IMR-90 (cell line): ENCODE results near the gene PATJ. TPM values are rescaled to one million over a fixed set of nuclear protein-coding genes. Genes with fewer than 3 reads are reported as not detected.

Source experiments
- ATAC-seq: fragments of 200-7000 bp; cut with Tn5 transposase; 2 replicates; pipeline ENCODE4 v1.9.1; 2020; ENCODE audit warnings: low read depth, mild to moderate bottlenecking, moderate library complexity
- BruUV-seq: library from RNA; stranded (reverse); fragments of 400-500 nt; replicated peaks from 2 replicates; lab custom pipeline; 2021; lab: Mats Ljungman, UMichigan
- CTCF ChIA-PET: fragments of 300-600 bp; formaldehyde crosslinking; extraction: SDS; loops from one replicate; lab custom pipeline; 2021; ENCODE audit warnings: antibody characterized with exemption; lab: Yijun Ruan, JAX
- POLR2A ChIA-PET: fragments of 300-600 bp; sonication (Branson Sonifier 250); formaldehyde crosslinking; loops from one replicate; lab custom pipeline; 2022; ENCODE audit warnings: antibody characterized with exemption; ENCODE audit not compliant: unreplicated experiment; lab: Charles Lee
- DNase-seq: peaks from one replicate; pipeline ENCODE4 v3.0.0; 2013
- H2AFZ ChIP-seq: replicated peaks from 2 replicates; pipeline ENCODE3; 2013; ENCODE audit warnings: low read length, mild to moderate bottlenecking; ENCODE audit not compliant: poor library complexity
- H2AK5ac ChIP-seq: 2 replicates; pipeline ENCODE4 v1.6.1; 2013; ENCODE audit warnings: low read depth, low read length, inconsistent platforms
- H2AK9ac ChIP-seq: replicated peaks from 2 replicates; pipeline ENCODE3; 2013; ENCODE audit warnings: mild to moderate bottlenecking, low read depth, low read length, moderate library complexity; ENCODE audit not compliant: poor library complexity
- H2BK120ac ChIP-seq: 2 replicates; pipeline ENCODE4 v1.6.1; 2013; ENCODE audit warnings: low read depth, low read length, inconsistent platforms
- H2BK15ac ChIP-seq: 3 replicates; pipeline ENCODE4 v1.6.1; 2013; ENCODE audit warnings: low read depth, low read length, inconsistent platforms
- H2BK20ac ChIP-seq: 2 replicates; pipeline ENCODE4 v1.6.1; 2013; ENCODE audit warnings: low read depth, mild to moderate bottlenecking, inconsistent platforms, low read length, moderate library complexity
- H2BK5ac ChIP-seq: 2 replicates; pipeline ENCODE4 v1.6.1; 2013; ENCODE audit warnings: mild to moderate bottlenecking, low read depth, low read length, inconsistent platforms; ENCODE audit not compliant: poor library complexity, severe bottlenecking
- H3K14ac ChIP-seq: replicated peaks from 2 replicates; pipeline ENCODE4 v1.6.1; 2013; ENCODE audit warnings: low read depth, low read length, inconsistent platforms
- H3K18ac ChIP-seq: 2 replicates; pipeline ENCODE4 v1.6.1; 2013; ENCODE audit warnings: low read depth, low read length, control low read depth
- H3K23ac ChIP-seq: 2 replicates; pipeline ENCODE4 v1.6.1; 2013; ENCODE audit warnings: low read depth, low read length, inconsistent platforms
- H3K27ac ChIP-seq: 2 replicates; pipeline ENCODE4 v1.5.1; 2013; ENCODE audit warnings: mild to moderate bottlenecking, control low read depth, low read length; ENCODE audit not compliant: insufficient read depth
- H3K27me3 ChIP-seq: 2 replicates; pipeline ENCODE4 v1.6.1; 2013; ENCODE audit warnings: low read length; ENCODE audit not compliant: control insufficient read depth, insufficient read depth
- H3K36me3 ChIP-seq: 2 replicates; pipeline ENCODE4 v1.6.1; 2013; ENCODE audit warnings: low read length, mixed read lengths; ENCODE audit not compliant: control insufficient read depth, insufficient read depth
- H3K4ac ChIP-seq: 2 replicates; pipeline ENCODE4 v1.6.1; 2013; ENCODE audit warnings: low read depth, low read length, inconsistent platforms
- H3K4me1 ChIP-seq: 2 replicates; pipeline ENCODE4 v1.6.1; 2013; ENCODE audit warnings: low read length, mixed read lengths; ENCODE audit not compliant: control insufficient read depth, insufficient read depth
- H3K4me2 ChIP-seq: 2 replicates; pipeline ENCODE4 v1.6.1; 2013; ENCODE audit warnings: low read depth, mild to moderate bottlenecking, control low read depth, low read length, moderate library complexity
- H3K4me3 ChIP-seq: 2 replicates; pipeline ENCODE4 v1.5.1; 2013; ENCODE audit warnings: low read depth, mild to moderate bottlenecking, control low read depth, low read length, moderate library complexity; ENCODE audit not compliant: insufficient read depth
- H3K56ac ChIP-seq: 2 replicates; pipeline ENCODE4 v1.6.1; 2013; ENCODE audit warnings: low read length, inconsistent platforms; ENCODE audit not compliant: insufficient read depth; ENCODE audit errors: extremely low read depth
- H3K79me1 ChIP-seq, 2 experiments: 2 replicates each; pipeline ENCODE4 v1.6.1; 2013; ENCODE audit warnings: low read length in 2 of 2, inconsistent platforms in 1 of 2, low read depth in 1 of 2
- H3K9ac ChIP-seq: 2 replicates; pipeline ENCODE4 v1.6.1; 2013; ENCODE audit warnings: low read depth, low read length, control low read depth
- H3K9me1 ChIP-seq: 2 replicates; pipeline ENCODE4 v1.6.1; 2013; ENCODE audit warnings: low read length, inconsistent platforms; ENCODE audit not compliant: insufficient read depth
- H3K9me3 ChIP-seq: 2 replicates; pipeline ENCODE4 v1.6.1; 2013; ENCODE audit warnings: low read length; ENCODE audit not compliant: control insufficient read depth, insufficient read depth
- H4K20me1 ChIP-seq: 2 replicates; pipeline ENCODE4 v1.6.1; 2013; ENCODE audit warnings: low read length, inconsistent platforms; ENCODE audit not compliant: insufficient read depth
- H4K5ac ChIP-seq: 2 replicates; pipeline ENCODE4 v1.6.1; 2013; ENCODE audit warnings: mild to moderate bottlenecking, low read depth, low read length, control low read depth
- H4K8ac ChIP-seq, 2 experiments: 2 replicates each; pipeline ENCODE4 v1.6.1; 2013; ENCODE audit warnings: low read depth in 2 of 2, low read length in 2 of 2, control low read depth in 1 of 2, inconsistent platforms in 1 of 2
- H4K91ac ChIP-seq: 2 replicates; pipeline ENCODE4 v1.6.1; 2013; ENCODE audit warnings: low read depth, low read length, inconsistent platforms; ENCODE audit not compliant: insufficient read depth
- BHLHE40 ChIP-seq: fragments of 150-350 bp; IDR thresholded peaks from 2 replicates; pipeline ENCODE4 v1.6.1; 2016; ENCODE audit warnings: mild to moderate bottlenecking, low read depth, low read length
- CEBPB ChIP-seq: IDR thresholded peaks from 2 replicates; pipeline ENCODE4 v1.6.1; 2012; ENCODE audit warnings: low read depth, low read length, improper control_type of control experiment
- CHD1 ChIP-seq: IDR thresholded peaks from 2 replicates; pipeline ENCODE4 v1.6.1; 2012; ENCODE audit warnings: low read depth, low read length, improper control_type of control experiment
- CTCF ChIP-seq: conservative IDR thresholded peaks from 2 replicates; pipeline ENCODE4 v1.5.1; 2012; ENCODE audit warnings: mild to moderate bottlenecking, low read depth, low read length, improper control_type of control experiment
- ELK1 ChIP-seq: fragments of 150-350 bp; IDR thresholded peaks from 2 replicates; pipeline ENCODE4 v1.6.1; 2016; ENCODE audit warnings: low read depth, mild to moderate bottlenecking, low read length, moderate library complexity, borderline replicate concordance
- FOS ChIP-seq: fragments of 150-350 bp; IDR thresholded peaks from 2 replicates; pipeline ENCODE4 v1.6.1; 2016; ENCODE audit warnings: low read depth, low read length
- MAFK ChIP-seq: IDR thresholded peaks from 2 replicates; pipeline ENCODE4 v1.6.1; 2012; ENCODE audit warnings: low read depth, low read length, improper control_type of control experiment
- MAZ ChIP-seq: IDR thresholded peaks from 2 replicates; pipeline ENCODE4 v1.6.1; 2012; ENCODE audit warnings: low read depth, mild to moderate bottlenecking, low read length, improper control_type of control experiment, moderate library complexity, borderline replicate concordance
- MXI1 ChIP-seq: IDR thresholded peaks from 2 replicates; pipeline ENCODE4 v1.6.1; 2012; ENCODE audit warnings: low read depth, mild to moderate bottlenecking, low read length, moderate library complexity, borderline replicate concordance
- NFE2L2 ChIP-seq: fragments of 150-350 bp; IDR thresholded peaks from 2 replicates; pipeline ENCODE4 v1.6.1; 2016; ENCODE audit warnings: low read depth, mild to moderate bottlenecking, low read length
- POLR2A ChIP-seq: IDR thresholded peaks from 2 replicates; pipeline ENCODE4 v1.6.1; 2012; ENCODE audit warnings: mild to moderate bottlenecking, low read depth, low read length
- RAD21 ChIP-seq: IDR thresholded peaks from 2 replicates; pipeline ENCODE4 v1.6.1; 2012; ENCODE audit warnings: low read length, improper control_type of control experiment
- RCOR1 ChIP-seq: IDR thresholded peaks from 2 replicates; pipeline ENCODE4 v1.6.1; 2012; ENCODE audit warnings: mild to moderate bottlenecking, low read length, improper control_type of control experiment; ENCODE audit not compliant: insufficient replicate concordance
- RFX5 ChIP-seq: IDR thresholded peaks from 2 replicates; pipeline ENCODE4 v1.8.0; 2012; ENCODE audit warnings: low read depth, mild to moderate bottlenecking, low read length, moderate library complexity
- SMC3 ChIP-seq: fragments of 150-350 bp; IDR thresholded peaks from 2 replicates; pipeline ENCODE4 v1.6.1; 2016; ENCODE audit warnings: low read depth, mild to moderate bottlenecking, antibody characterized with exemption, low read length, moderate library complexity
- USF2 ChIP-seq: fragments of 150-350 bp; IDR thresholded peaks from 2 replicates; pipeline ENCODE4 v1.6.1; 2017; ENCODE audit warnings: mild to moderate bottlenecking, antibody characterized with exemption, low read length, low read depth
- WGBS, 2 experiments: methylation state at CpG; one replicate each; pipeline versions ENCODE4 v1.1.5 to v1.1.7; 2013; ENCODE audit warnings: missing lambda C conversion rate in 2 of 2; ENCODE audit not compliant: insufficient read length in 1 of 2; ENCODE audit errors: extremely low coverage in 2 of 2; 5-methylcytosine and 5-hydroxymethylcytosine counted together
- dilution Hi-C: fragments of 300-500 bp; cut with HindIII; formaldehyde crosslinking; loops from one replicate; pipeline ENCODE4 v1.14.3; 2018; ENCODE audit warnings: low sequenced_read_pairs; ENCODE audit not compliant: unreplicated experiment
- in situ Hi-C: fragments of 300-500 bp; cut with MboI; formaldehyde crosslinking; loops from 3 replicates; pipeline ENCODE4 v1.14.3; 2019; ENCODE audit warnings: low sequenced_read_pairs, inconsistent platforms, mixed read lengths
- intact Hi-C: fragments of 100-400 bp; cut with micrococcal nuclease; formaldehyde crosslinking; loops from 2 replicates; pipeline ENCODE4 v1.10.0; 2022
- polyA plus RNA-seq, 3 experiments: library from polyadenylated mRNA; depleted of rRNA; stranded (reverse); fragments of >200 nt; gene quantifications; 2 replicates each; pipeline ENCODE4 v1.2.3, GENCODE V29; 2012; ENCODE audit warnings: low replicate concordance in 1 of 3
- total RNA-seq: library from RNA; depleted of rRNA; stranded (reverse); fragments of >200 nt; gene quantifications from 2 replicates; pipeline ENCODE4 v1.2.3, GENCODE V29; 2012

The PATJ gene
- total and polyA plus RNA-seq, 2 of the 4 experiments (the other 2 are of a cell fraction), result 2.0 to 3.4 TPM

- in situ Hi-C loops (no loop called here), intact Hi-C loops (no loop called here), dilution Hi-C loops (no loop called here)
- H3K79me1 ChIP-seq, result no peaks in the 10 kb centered on the region
- BruUV-seq, result no TSS peak
- no peak overlapping the region for H2BK5ac ChIP-seq
- H3K4me3 ChIP-seq, result no peak overlapping the region
- H3K27ac ChIP-seq, result no peak overlapping the region
- H2AFZ ChIP-seq, result no peak overlapping the region
- H2BK20ac ChIP-seq, result no peak overlapping the region
- no peak overlapping the region for H2BK15ac ChIP-seq
- no peaks in the 10 kb centered on the region for H3K4me1 ChIP-seq
- no peak for TF ChIP-seq FOS
- no peak for TF ChIP-seq USF2
- no peak for TF ChIP-seq RAD21
- TF ChIP-seq CEBPB, result no peak
- no peak for TF ChIP-seq POLR2A
- no peak for TF ChIP-seq MAFK
- TF ChIP-seq BHLHE40, result no peak
- no peak for TF ChIP-seq NFE2L2
- TF ChIP-seq RCOR1, result no peak
- TF ChIP-seq ELK1, result no peak
- TF ChIP-seq MAZ, result no peak
- TF ChIP-seq MXI1, result no peak
- TF ChIP-seq SMC3, result no peak
- TF ChIP-seq CHD1, result no peak
- no peak for TF ChIP-seq CTCF
- TF ChIP-seq RFX5, result no peak
- H3K27me3 ChIP-seq, result no peaks in the 10 kb centered on the region
- no peak for ATAC-seq
- H3K4ac ChIP-seq, result no peak overlapping the region
- no peak for DNase-seq
- H4K20me1 ChIP-seq, result no peaks in the 10 kb centered on the region
- H3K56ac ChIP-seq, result no peak overlapping the region
- no peak overlapping the region for H3K4me2 ChIP-seq
- no peak overlapping the region for H4K5ac ChIP-seq
- H4K91ac ChIP-seq, result no peak overlapping the region
- ChIA-PET POLR2A (no interaction called here), CTCF (no interaction called here)
- no CpG with 5 or more reads among the region's 9 CpGs for WGBS, 2 experiments
- H4K8ac ChIP-seq, result no peak overlapping the region
- H2AK9ac ChIP-seq, result no peak overlapping the region
- no peaks in the 10 kb centered on the region for H3K36me3 ChIP-seq
- H3K9ac ChIP-seq, result no peak overlapping the region
- peaks cover 13% of the 10 kb centered on the region for H3K9me3 ChIP-seq
- H3K14ac ChIP-seq, result no peak overlapping the region
- no peak overlapping the region for H3K23ac ChIP-seq
- H2AK5ac ChIP-seq, result no peak overlapping the region
- H2BK120ac ChIP-seq, result no peak overlapping the region
- no peaks in the 10 kb centered on the region for H3K9me1 ChIP-seq
- H3K18ac ChIP-seq, result no peak overlapping the region
Measured at GRCh38 chr1:62222321-62222720, 480.0 kb downstream of the PATJ start.
